Endothelial cell of umbilical vein (primary cell): ENCODE measurements around the gene RGS19.
A peak's percentile ranks its signal among the peaks of the same experiment; 100 is the strongest.

Experiments
- CTCF ChIP-seq, 2 donors: IDR thresholded peaks; 1 replicate in 1 of 2; 2 replicates in 1 of 2; pipeline ENCODE4 v1.5.1; 2011; ENCODE audit warnings: low read length in 2 of 2, mild to moderate bottlenecking in 2 of 2, moderate library complexity in 2 of 2, control low read depth in 1 of 2, inconsistent platforms in 1 of 2, low read depth in 1 of 2; ENCODE audit not compliant: insufficient read depth in 1 of 2; ENCODE audit errors: extremely low read depth in 1 of 2
- EZH2 ChIP-seq: IDR thresholded peaks from 2 replicates; pipeline ENCODE4 v1.6.1; 2012; ENCODE audit warnings: borderline replicate concordance, low read depth, mild to moderate bottlenecking, moderate library complexity, low read length, inconsistent platforms; ENCODE audit not compliant: severe bottlenecking
- GATA2 ChIP-seq: IDR thresholded peaks from 2 replicates; pipeline ENCODE4 v1.7.0; 2011; ENCODE audit warnings: low read depth, mild to moderate bottlenecking, moderate library complexity, mixed read lengths, low read length; ENCODE audit not compliant: insufficient read length, insufficient read depth
- MAX ChIP-seq: IDR thresholded peaks from 2 replicates; pipeline ENCODE4 v1.6.1; 2011; ENCODE audit not compliant: insufficient read depth, insufficient read length
- POLR2A ChIP-seq: IDR thresholded peaks from 2 replicates; pipeline ENCODE4 v1.6.1; 2012; ENCODE audit warnings: low read depth, mild to moderate bottlenecking, control low read depth, low read length
- POLR2AphosphoS5 ChIP-seq: IDR thresholded peaks from 2 replicates; pipeline ENCODE4 v1.6.1; 2012; ENCODE audit warnings: low read depth, mild to moderate bottlenecking, control low read depth, low read length, moderate library complexity; ENCODE audit not compliant: insufficient read depth

GRCh38 chr20:64042054-64042781, 37.1 kb downstream of the RGS19 start:
- TF ChIP-seq CTCF (IDR thresholded peaks at IDR 0.05; ENCODE audit: extremely low read depth in 1 of 2, insufficient read depth in 1 of 2, low read depth in 1 of 2, low read length in 2 of 2) (no peak), EZH2 (no peak), POLR2A (peak; percentile 21), MAX (no peak), GATA2 (peak; percentile 64), POLR2AphosphoS5 (peak; percentile 51)
